ENCODE measurements around the gene USP25.

USP25 gene

GRCh38 chr21:15874615-15875014 lies 144.8 kb downstream of the USP25 start:
- no peak for DNase-seq

- DNase-seq = no peak
Measured at GRCh38 chr21:15875286-15875685, 145.5 kb downstream of the USP25 start.

- no peak for DNase-seq
Measured at GRCh38 chr21:15893902-15894301, 164.1 kb downstream of the USP25 start.

GRCh38 chr21:15894596-15894995 lies 164.8 kb downstream of the USP25 start:
- no peak for DNase-seq

GRCh38 chr21:15895142-15896106 lies 165.6 kb downstream of the USP25 start:
- no peak for DNase-seq

GRCh38 chr21:15896501-15896900 lies 166.7 kb downstream of the USP25 start:
- DNase-seq = no peak

- no peak for DNase-seq
Measured at GRCh38 chr21:15904389-15904788, 174.6 kb downstream of the USP25 start.

GRCh38 chr21:15908187-15908586 lies 178.4 kb downstream of the USP25 start:
- DNase-seq = no peak

- DNase-seq = no peak
Measured at GRCh38 chr21:15928196-15928595, 198.4 kb downstream of the USP25 start.

GRCh38 chr21:15928686-15929425 lies 199.1 kb downstream of the USP25 start:
- DNase-seq = no peak

GRCh38 chr21:15929536-15929935 lies 199.8 kb downstream of the USP25 start:
- no peak for DNase-seq
